Activated CD4-positive, alpha-beta memory T cell treated with anti-CD3 and anti-CD28 coated beads, Interleukin-2, amount 10 ng/mL, durations not matched to agents 7 days and 5 days (primary cell): Measurements from ENCODE around the gene GATA3. TPM values are rescaled to one million over a fixed set of nuclear protein-coding genes. Genes with fewer than 3 reads are reported as not detected.
A peak's percentile ranks its signal among the peaks of the same experiment; 100 is the strongest.

ENCODE experiments used
- CTCF ChIA-PET: fragments of 350-600 bp; sonication (Branson Sonifier 250); formaldehyde crosslinking; loops from one replicate; lab custom pipeline; 2021; ENCODE audit warnings: antibody characterized with exemption, inconsistent platforms; lab: Charles Lee
- POLR2A ChIA-PET: fragments of 350-600 bp; sonication (Branson Sonifier 250); formaldehyde crosslinking; loops from one replicate; lab custom pipeline; 2021; ENCODE audit warnings: antibody characterized with exemption; lab: Charles Lee
- DNase-seq: peaks from one replicate; pipeline ENCODE4 v3.0.0-alpha.2; 2020
- H3K27ac Mint-ChIP-seq: one replicate; pipeline ENCODE4 v1.8.0; 2021; ENCODE audit warnings: mild to moderate bottlenecking, mixed read lengths
- H3K27me3 Mint-ChIP-seq: one replicate; pipeline ENCODE4 v1.8.0; 2021; ENCODE audit warnings: mixed read lengths
- H3K36me3 Mint-ChIP-seq: one replicate; pipeline ENCODE4 v1.8.0; 2021; ENCODE audit warnings: low read depth, mixed read lengths
- H3K4me1 Mint-ChIP-seq: one replicate; pipeline ENCODE4 v1.8.0; 2021; ENCODE audit warnings: mixed read lengths
- H3K4me3 Mint-ChIP-seq: one replicate; pipeline ENCODE4 v1.8.0; 2021; ENCODE audit warnings: mild to moderate bottlenecking, mixed read lengths
- H3K9me3 Mint-ChIP-seq: one replicate; pipeline ENCODE4 v1.8.0; 2021; ENCODE audit warnings: mixed read lengths
- total RNA-seq, 2 experiments: library from RNA; stranded (reverse); gene quantifications; one replicate each; pipeline ENCODE4 v1.2.3, GENCODE V29; 2021

Gene GATA3
- total RNA-seq, 2 experiments from 2014 or later, result 112 TPM

GRCh38 chr10:8041992-8042720, 12.3 kb upstream of the GATA3 start:
- no peak for DNase-seq
- Mint-ChIP-seq H3K27ac (no peak overlapping the region), H3K4me1 (peaks cover 64% of the 10 kb centered on the region), H3K36me3 (peaks cover 18% of the 10 kb centered on the region), H3K4me3 (no peak overlapping the region), H3K9me3 (no peaks in the 10 kb centered on the region), H3K27me3 (peaks cover 97% of the 10 kb centered on the region)
- CTCF ChIA-PET, result interaction anchor here (1.4 kb wide), 1 partner anchor 10 kb away, joined by 4 read pairs; no protein-coding TSS in a partner anchor
- POLR2A ChIA-PET, result interaction anchor here (1.4 kb wide), 2 partner anchors 8 to 17 kb away, joined by 4 to 5 read pairs; no protein-coding TSS in a partner anchor

- no peaks in the 10 kb centered on the region for H3K9me3 Mint-ChIP-seq
- H3K4me1 Mint-ChIP-seq, result peaks cover 64% of the 10 kb centered on the region
- DNase-seq, result no peak
- H3K4me3 Mint-ChIP-seq, result no peak overlapping the region
- peaks cover 97% of the 10 kb centered on the region for H3K27me3 Mint-ChIP-seq
- peaks cover 14% of the 10 kb centered on the region for H3K36me3 Mint-ChIP-seq
- no peak overlapping the region for H3K27ac Mint-ChIP-seq
- CTCF ChIA-PET, result interaction anchor here (1.4 kb wide), 1 partner anchor 10 kb away, joined by 4 read pairs; no protein-coding TSS in a partner anchor
- POLR2A ChIA-PET, result interaction anchor here (1.4 kb wide), 2 partner anchors 8 to 16 kb away, joined by 4 to 5 read pairs; no protein-coding TSS in a partner anchor
Observed at GRCh38 chr10:8042721-8043568, 11.5 kb upstream of the GATA3 start.

GRCh38 chr10:8043569-8044306, 10.8 kb upstream of the GATA3 start:
- ChIA-PET POLR2A (no interaction called here), CTCF (no interaction called here)
- Mint-ChIP-seq H3K36me3 (peaks cover 13% of the 10 kb centered on the region), H3K4me3 (peak overlapping the region; percentile 16), H3K27ac (no peak overlapping the region), H3K27me3 (peaks cover 97% of the 10 kb centered on the region), H3K9me3 (no peaks in the 10 kb centered on the region), H3K4me1 (peaks cover 66% of the 10 kb centered on the region)
- DNase-seq, result no peak

GRCh38 chr10:8044331-8044907, 10.1 kb upstream of the GATA3 start:
- Mint-ChIP-seq H3K36me3 (peaks cover 14% of the 10 kb centered on the region), H3K27ac (no peak overlapping the region), H3K9me3 (no peaks in the 10 kb centered on the region), H3K4me3 (peak overlapping the region; percentile 14), H3K27me3 (peaks cover 96% of the 10 kb centered on the region), H3K4me1 (peaks cover 70% of the 10 kb centered on the region)
- CTCF ChIA-PET, result no interaction called here
- no peak for DNase-seq
- POLR2A ChIA-PET, result interaction anchor here (1.5 to 9.0 kb wide), 2 partner anchors 16 to 288 kb away, joined by 3 to 100 read pairs; no protein-coding TSS in a partner anchor

GRCh38 chr10:8044908-8045725, 9.4 kb upstream of the GATA3 start:
- Mint-ChIP-seq H3K27ac (no peak overlapping the region), H3K27me3 (peaks cover 89% of the 10 kb centered on the region), H3K4me3 (peak overlapping the region; percentile 60), H3K36me3 (peaks cover 14% of the 10 kb centered on the region), H3K4me1 (peaks cover 69% of the 10 kb centered on the region), H3K9me3 (no peaks in the 10 kb centered on the region)
- DNase-seq, result no peak
- CTCF ChIA-PET, result no interaction called here
- POLR2A ChIA-PET, result interaction anchor here (0.8 to 9.0 kb wide), 3 partner anchors 9 to 287 kb away, joined by 3 to 100 read pairs (median 3); partner anchors contain the start of gene GATA3

GRCh38 chr10:8045726-8046494, 8.6 kb upstream of the GATA3 start:
- ChIA-PET CTCF (no interaction called here), POLR2A (interaction anchor here (0.8 to 9.0 kb wide), 3 partner anchors 9 to 286 kb away, joined by 3 to 100 read pairs (median 3); partner anchors contain the start of gene GATA3)
- H3K36me3 Mint-ChIP-seq, result peaks cover 14% of the 10 kb centered on the region
- no peak for DNase-seq
- no peaks in the 10 kb centered on the region for H3K9me3 Mint-ChIP-seq
- peaks cover 70% of the 10 kb centered on the region for H3K4me1 Mint-ChIP-seq
- H3K4me3 Mint-ChIP-seq, result peak overlapping the region; percentile 60
- H3K27me3 Mint-ChIP-seq, result peaks cover 83% of the 10 kb centered on the region
- no peak overlapping the region for H3K27ac Mint-ChIP-seq

- POLR2A ChIA-PET, result interaction anchor here (1.0 to 9.0 kb wide), 4 partner anchors 11 to 285 kb away, joined by 3 to 100 read pairs (median 26); no protein-coding TSS in a partner anchor
- Mint-ChIP-seq H3K4me3 (peak overlapping the region; percentile 12), H3K4me1 (peaks cover 64% of the 10 kb centered on the region), H3K27me3 (peaks cover 77% of the 10 kb centered on the region), H3K36me3 (peaks cover 17% of the 10 kb centered on the region), H3K27ac (no peak overlapping the region), H3K9me3 (no peaks in the 10 kb centered on the region)
- no peak for DNase-seq
- CTCF ChIA-PET, result no interaction called here
Observed at GRCh38 chr10:8047452-8048280, 6.8 kb upstream of the GATA3 start.

- Mint-ChIP-seq H3K4me3 (peak overlapping the region; percentile 70), H3K4me1 (peaks cover 67% of the 10 kb centered on the region), H3K27me3 (peaks cover 77% of the 10 kb centered on the region), H3K27ac (peak overlapping the region; percentile 61), H3K36me3 (peaks cover 17% of the 10 kb centered on the region), H3K9me3 (no peaks in the 10 kb centered on the region)
- CTCF ChIA-PET, result interaction anchor here (3.4 kb wide), 1 partner anchor 11 kb away, joined by 13 read pairs; no protein-coding TSS in a partner anchor
- POLR2A ChIA-PET, result interaction anchor here (0.7 to 9.0 kb wide), 7 partner anchors 10 to 284 kb away, joined by 3 to 100 read pairs (median 11); no protein-coding TSS in a partner anchor
- DNase-seq, result peak; percentile 62
Observed at GRCh38 chr10:8048281-8049008, 6.0 kb upstream of the GATA3 start.

- H3K4me1 Mint-ChIP-seq, result peaks cover 59% of the 10 kb centered on the region
- ChIA-PET CTCF (interaction anchor here (0.6 to 3.4 kb wide), 2 partner anchors 11 to 719 kb away, joined by 3 to 13 read pairs; no protein-coding TSS in a partner anchor), POLR2A (interaction anchor here (0.7 to 9.0 kb wide), 7 partner anchors 7 to 354 kb away, joined by 3 to 100 read pairs (median 11); no protein-coding TSS in a partner anchor)
- H3K27ac Mint-ChIP-seq, result peak overlapping the region; percentile 61
- H3K27me3 Mint-ChIP-seq, result peaks cover 69% of the 10 kb centered on the region
- H3K4me3 Mint-ChIP-seq, result peak overlapping the region; percentile 70
- no peaks in the 10 kb centered on the region for H3K9me3 Mint-ChIP-seq
- peaks cover 13% of the 10 kb centered on the region for H3K36me3 Mint-ChIP-seq
- DNase-seq, result no peak
Observed at GRCh38 chr10:8049045-8049864, 5.2 kb upstream of the GATA3 start.
